Endothelial cell (in vitro differentiated cells): Measurements from ENCODE around the gene SCRN1. TPM values are rescaled to one million over a fixed set of nuclear protein-coding genes. Genes with fewer than 3 reads are reported as not detected.

Experiments used
- DNase-seq: peaks from one replicate; pipeline ENCODE4 v3.0.0; 2021; ENCODE audit warnings: low spot score
- H3K27ac Mint-ChIP-seq: one replicate; pipeline ENCODE4 v1.8.0; 2021; ENCODE audit warnings: mixed read lengths, inconsistent platforms; ENCODE audit not compliant: unreplicated experiment
- H3K27me3 Mint-ChIP-seq: one replicate; pipeline ENCODE4 v1.8.0; 2021; ENCODE audit warnings: mild to moderate bottlenecking, moderate library complexity, mixed read lengths, inconsistent platforms; ENCODE audit not compliant: unreplicated experiment
- H3K36me3 Mint-ChIP-seq: one replicate; pipeline ENCODE4 v1.8.0; 2021; ENCODE audit warnings: mild to moderate bottlenecking, low read depth, mixed read lengths, inconsistent platforms; ENCODE audit not compliant: unreplicated experiment
- H3K4me1 Mint-ChIP-seq: one replicate; pipeline ENCODE4 v1.8.0; 2021; ENCODE audit warnings: mild to moderate bottlenecking, mixed read lengths, inconsistent platforms; ENCODE audit not compliant: unreplicated experiment
- H3K4me3 Mint-ChIP-seq: one replicate; pipeline ENCODE4 v1.8.0; 2021; ENCODE audit warnings: mild to moderate bottlenecking, mixed read lengths, inconsistent platforms; ENCODE audit not compliant: unreplicated experiment
- H3K9me3 Mint-ChIP-seq: one replicate; pipeline ENCODE4 v1.8.0; 2021; ENCODE audit warnings: mixed read lengths, inconsistent platforms; ENCODE audit not compliant: unreplicated experiment
- long read RNA-seq: library from polyadenylated mRNA; unstranded; transcript quantifications from one replicate; pipeline ENCODE4 v2.0.0, GENCODE V29; 2020; ENCODE audit not compliant: unreplicated experiment
- total RNA-seq: library from RNA; stranded (reverse); fragmentation: NEBNext Ultra II Directional; extraction: Animal tissue kit (Norgen Biotek cat#: 25700); gene quantifications from one replicate; pipeline ENCODE4 v1.2.1, GENCODE V29; 2021; ENCODE audit not compliant: unreplicated experiment
- TF ChIP-seq, protein P1 (sequence below): fragments of 200-600 bp; sonication (generic); IDR thresholded peaks from one replicate; pipeline ENCODE4 v1.5.0; 2021; ENCODE audit warnings: antibody characterized with exemption; ENCODE audit not compliant: unreplicated experiment

The SCRN1 gene, protein sequence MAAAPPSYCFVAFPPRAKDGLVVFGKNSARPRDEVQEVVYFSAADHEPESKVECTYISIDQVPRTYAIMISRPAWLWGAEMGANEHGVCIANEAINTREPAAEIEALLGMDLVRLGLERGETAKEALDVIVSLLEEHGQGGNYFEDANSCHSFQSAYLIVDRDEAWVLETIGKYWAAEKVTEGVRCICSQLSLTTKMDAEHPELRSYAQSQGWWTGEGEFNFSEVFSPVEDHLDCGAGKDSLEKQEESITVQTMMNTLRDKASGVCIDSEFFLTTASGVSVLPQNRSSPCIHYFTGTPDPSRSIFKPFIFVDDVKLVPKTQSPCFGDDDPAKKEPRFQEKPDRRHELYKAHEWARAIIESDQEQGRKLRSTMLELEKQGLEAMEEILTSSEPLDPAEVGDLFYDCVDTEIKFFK
- 64.4 TPM for total RNA-seq
- long read RNA-seq, full-length matches to known transcripts, result 4 of 11 reads
- long read RNA-seq, partial matches to known transcripts, result 3 of 11 reads
- long read RNA-seq, other reads (novel, unspliced or antisense), result 4 of 11 reads

DNA sequence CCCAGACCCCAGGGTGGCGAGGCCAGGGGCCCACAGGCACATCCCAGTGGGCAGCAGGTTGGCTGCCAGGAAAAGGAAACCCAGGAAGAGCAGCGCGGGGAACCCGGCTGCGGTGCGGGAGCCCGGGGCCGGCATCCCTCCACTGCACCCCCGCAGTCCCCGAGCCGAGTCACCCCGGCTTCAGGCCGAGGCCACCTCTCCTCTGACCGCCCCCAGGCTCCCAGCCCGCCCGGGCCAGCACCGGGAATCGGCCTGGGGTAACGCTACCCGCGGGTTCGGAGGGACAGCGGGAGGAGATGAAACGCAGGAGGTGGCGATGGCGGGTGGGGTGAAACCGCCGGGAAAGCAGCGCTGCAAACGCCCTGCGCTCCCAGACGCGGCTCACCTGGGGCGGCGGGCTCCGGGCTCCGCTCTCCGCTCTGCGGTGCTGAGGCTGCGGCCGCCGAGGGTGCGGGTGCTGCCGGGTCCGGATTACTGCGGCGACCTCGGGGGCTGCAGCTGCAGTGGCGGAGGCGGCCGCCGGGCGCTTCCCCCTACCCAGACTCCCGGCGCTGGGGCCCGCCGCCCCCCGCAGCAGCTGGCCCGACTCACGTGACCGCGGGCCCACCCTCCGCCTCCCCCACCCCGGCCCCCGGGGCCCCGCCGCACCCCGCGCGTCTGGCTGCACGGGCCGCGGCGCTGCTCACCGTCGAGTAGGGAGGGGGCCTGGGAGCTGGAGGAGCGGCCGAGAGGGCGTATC, at the start of gene SCRN1:
Gene SCRN1, minus strand, starts transcription at position 545 of the 739 bp plus-strand sequence. CDS start 20,734 bp downstream, outside the sequence.
- peak; percentile 53 for DNase-seq
- Mint-ChIP-seq H3K9me3 (peaks cover 3% of the 10 kb centered on the region), H3K4me3 (peak within 1 kb of the TSS; percentile 93), H3K27ac (peak within 1 kb of the TSS; percentile 91), H3K27me3 (peaks cover 12% of the 10 kb centered on the region), H3K36me3 (peaks cover 21% of the 10 kb centered on the region), H3K4me1 (peaks cover 15% of the 10 kb centered on the region)
- TF ChIP-seq, protein P1, sequence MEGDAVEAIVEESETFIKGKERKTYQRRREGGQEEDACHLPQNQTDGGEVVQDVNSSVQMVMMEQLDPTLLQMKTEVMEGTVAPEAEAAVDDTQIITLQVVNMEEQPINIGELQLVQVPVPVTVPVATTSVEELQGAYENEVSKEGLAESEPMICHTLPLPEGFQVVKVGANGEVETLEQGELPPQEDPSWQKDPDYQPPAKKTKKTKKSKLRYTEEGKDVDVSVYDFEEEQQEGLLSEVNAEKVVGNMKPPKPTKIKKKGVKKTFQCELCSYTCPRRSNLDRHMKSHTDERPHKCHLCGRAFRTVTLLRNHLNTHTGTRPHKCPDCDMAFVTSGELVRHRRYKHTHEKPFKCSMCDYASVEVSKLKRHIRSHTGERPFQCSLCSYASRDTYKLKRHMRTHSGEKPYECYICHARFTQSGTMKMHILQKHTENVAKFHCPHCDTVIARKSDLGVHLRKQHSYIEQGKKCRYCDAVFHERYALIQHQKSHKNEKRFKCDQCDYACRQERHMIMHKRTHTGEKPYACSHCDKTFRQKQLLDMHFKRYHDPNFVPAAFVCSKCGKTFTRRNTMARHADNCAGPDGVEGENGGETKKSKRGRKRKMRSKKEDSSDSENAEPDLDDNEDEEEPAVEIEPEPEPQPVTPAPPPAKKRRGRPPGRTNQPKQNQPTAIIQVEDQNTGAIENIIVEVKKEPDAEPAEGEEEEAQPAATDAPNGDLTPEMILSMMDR, result no peak

GRCh38 chr7:30038196-30038980, 48.8 kb upstream of the SCRN1 start:
- no peaks in the 10 kb centered on the region for H3K36me3 Mint-ChIP-seq
- H3K9me3 Mint-ChIP-seq, result no peaks in the 10 kb centered on the region
- H3K4me1 Mint-ChIP-seq, result peaks cover 17% of the 10 kb centered on the region
- no peaks in the 10 kb centered on the region for H3K27me3 Mint-ChIP-seq
- DNase-seq, result no peak
- no peak overlapping the region for H3K4me3 Mint-ChIP-seq
- TF ChIP-seq, protein P1, result no peak
- no peak overlapping the region for H3K27ac Mint-ChIP-seq

- H3K4me3 Mint-ChIP-seq, result no peak overlapping the region
- H3K4me1 Mint-ChIP-seq, result peaks cover 23% of the 10 kb centered on the region
- no peak for DNase-seq
- no peaks in the 10 kb centered on the region for H3K36me3 Mint-ChIP-seq
- no peaks in the 10 kb centered on the region for H3K9me3 Mint-ChIP-seq
- H3K27me3 Mint-ChIP-seq, result no peaks in the 10 kb centered on the region
- TF ChIP-seq, protein P1, result no peak
- H3K27ac Mint-ChIP-seq, result no peak overlapping the region
Measured at GRCh38 chr7:30036220-30036619, 46.6 kb upstream of the SCRN1 start.

DNA sequence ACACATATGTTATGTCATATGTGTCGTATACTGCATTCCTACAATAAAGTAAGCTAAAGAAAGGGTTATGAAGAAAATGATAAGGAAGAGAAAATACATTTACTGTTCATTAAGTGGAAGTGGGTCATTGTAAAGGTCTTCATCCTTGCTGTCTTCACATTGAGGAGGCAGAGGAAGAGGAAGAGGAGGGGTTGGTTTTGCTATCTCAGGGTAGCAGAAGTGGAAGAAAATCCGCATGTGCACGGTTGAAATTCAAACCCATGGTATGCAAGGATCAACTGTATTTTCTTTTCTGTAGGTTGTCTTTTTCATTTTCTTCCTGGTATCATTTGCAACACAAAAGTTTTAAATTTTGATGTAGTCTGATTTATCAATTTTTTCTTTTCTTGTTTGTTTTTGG, 44.9 kb upstream of the SCRN1 start:
- TF ChIP-seq, protein P1, result no peak
- no peaks in the 10 kb centered on the region for H3K36me3 Mint-ChIP-seq
- H3K4me1 Mint-ChIP-seq, result peaks cover 15% of the 10 kb centered on the region
- no peaks in the 10 kb centered on the region for H3K27me3 Mint-ChIP-seq
- no peak overlapping the region for H3K27ac Mint-ChIP-seq
- H3K9me3 Mint-ChIP-seq, result no peaks in the 10 kb centered on the region
- no peak overlapping the region for H3K4me3 Mint-ChIP-seq
- DNase-seq, result no peak
